ENCODE measurements around the gene RHOC. TPM values are rescaled to one million over a fixed set of nuclear protein-coding genes. Genes with fewer than 3 reads are reported as not detected.
A peak's percentile ranks its signal among the peaks of the same experiment; 100 is the strongest.

The RHOC gene
- total RNA-seq, 1 donor from 2014 or later = 11.5 TPM

DNA sequence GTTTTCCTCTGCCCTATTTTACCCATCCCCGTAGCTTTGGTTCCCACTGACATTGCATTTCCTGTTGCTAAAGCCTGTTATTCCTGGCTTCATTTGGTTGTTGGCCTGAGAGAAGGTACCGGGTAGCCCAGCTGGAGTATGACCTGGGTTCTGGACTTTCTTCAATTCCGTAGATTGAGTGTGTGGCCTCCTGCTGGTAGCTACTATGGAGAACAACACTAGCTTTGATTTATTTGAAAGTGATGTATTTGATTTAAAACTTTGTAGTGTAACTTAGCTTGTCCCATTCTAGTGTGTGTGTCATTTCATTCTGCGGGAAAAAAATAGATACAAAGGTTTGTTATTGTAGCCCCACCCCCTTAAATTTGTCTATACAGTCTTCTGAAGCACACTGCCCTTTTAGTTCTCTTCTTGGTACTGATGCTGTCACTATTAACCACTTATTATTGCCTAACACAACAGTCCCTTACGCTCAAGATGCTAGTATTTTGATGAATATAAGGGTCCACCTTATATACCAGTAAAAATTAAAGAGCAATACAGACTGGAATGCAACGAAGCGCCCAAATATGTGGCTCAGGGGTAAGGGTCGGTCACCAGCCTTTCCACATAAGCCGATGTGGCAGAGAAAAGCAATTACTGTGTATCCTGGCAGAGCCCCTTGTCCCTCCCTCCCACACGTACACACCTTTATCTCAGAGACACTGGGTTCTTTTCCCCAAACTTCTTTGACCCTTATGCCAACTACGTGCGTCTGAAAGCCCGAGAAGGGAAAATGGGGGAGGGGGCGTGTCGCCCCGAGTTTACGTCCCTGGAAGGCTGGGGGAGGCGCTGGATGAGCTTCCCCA is 33.1 kb downstream of the RHOC start:
- H3K36me3 Mint-ChIP-seq (ENCODE audit: low read depth) = peaks cover 39% of the 10 kb centered on the region
- DNase-seq (no peak), ATAC-seq (ENCODE audit: low read depth) (peak; percentile 3)
- H3K27me3 Mint-ChIP-seq = no peaks in the 10 kb centered on the region
- TF ChIP-seq, protein P1, sequence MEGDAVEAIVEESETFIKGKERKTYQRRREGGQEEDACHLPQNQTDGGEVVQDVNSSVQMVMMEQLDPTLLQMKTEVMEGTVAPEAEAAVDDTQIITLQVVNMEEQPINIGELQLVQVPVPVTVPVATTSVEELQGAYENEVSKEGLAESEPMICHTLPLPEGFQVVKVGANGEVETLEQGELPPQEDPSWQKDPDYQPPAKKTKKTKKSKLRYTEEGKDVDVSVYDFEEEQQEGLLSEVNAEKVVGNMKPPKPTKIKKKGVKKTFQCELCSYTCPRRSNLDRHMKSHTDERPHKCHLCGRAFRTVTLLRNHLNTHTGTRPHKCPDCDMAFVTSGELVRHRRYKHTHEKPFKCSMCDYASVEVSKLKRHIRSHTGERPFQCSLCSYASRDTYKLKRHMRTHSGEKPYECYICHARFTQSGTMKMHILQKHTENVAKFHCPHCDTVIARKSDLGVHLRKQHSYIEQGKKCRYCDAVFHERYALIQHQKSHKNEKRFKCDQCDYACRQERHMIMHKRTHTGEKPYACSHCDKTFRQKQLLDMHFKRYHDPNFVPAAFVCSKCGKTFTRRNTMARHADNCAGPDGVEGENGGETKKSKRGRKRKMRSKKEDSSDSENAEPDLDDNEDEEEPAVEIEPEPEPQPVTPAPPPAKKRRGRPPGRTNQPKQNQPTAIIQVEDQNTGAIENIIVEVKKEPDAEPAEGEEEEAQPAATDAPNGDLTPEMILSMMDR (IDR thresholded peaks at IDR 0.05) = no peak
- H3K27ac Mint-ChIP-seq = peak overlapping the region; percentile 88
- POLR2A ChIA-PET = interaction anchor here (0.6 to 4.7 kb wide), 15 partner anchors 9 to 283 kb away, joined by 3 to 39 read pairs (median 4); partner anchors contain the start of genes CAPZA1, PPM1J and ST7L
- peak overlapping the region; percentile 97 for H3K4me3 Mint-ChIP-seq
- CTCF ChIA-PET = interaction anchor here (1.1 to 3.8 kb wide), 11 partner anchors 10 to 399 kb away, joined by 3 to 29 read pairs (median 6); partner anchors contain the start of genes LRIG2, PPM1J and RHOC
- intact Hi-C loops (cut with micrococcal nuclease) = loop anchor here (1.0 to 10.0 kb wide), 5 partner anchors 26 to 169 kb away; partner anchors contain the start of genes RHOC and WNT2B
- H3K4me1 Mint-ChIP-seq = peaks cover 38% of the 10 kb centered on the region
- H3K9me3 Mint-ChIP-seq = no peaks in the 10 kb centered on the region

DNA sequence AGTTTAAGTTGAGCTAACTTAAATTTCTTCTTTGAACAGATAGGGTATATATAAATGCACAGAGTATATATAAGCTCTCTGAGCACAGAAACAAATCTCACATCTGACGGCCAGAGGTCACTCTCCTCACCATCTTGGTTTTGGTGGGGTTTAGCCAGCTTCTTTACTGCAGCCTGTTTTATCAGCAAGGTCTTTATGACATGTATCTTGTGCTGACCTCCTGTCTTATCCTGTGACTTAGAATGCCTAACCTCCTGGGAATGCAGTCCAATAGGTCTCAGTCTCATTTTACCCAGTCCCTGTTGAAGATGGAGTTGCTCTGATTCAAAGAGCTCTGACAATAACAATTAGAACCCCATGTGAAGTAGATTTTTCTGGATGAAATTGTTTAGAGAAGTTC is 34.1 kb downstream of the RHOC start:
- Mint-ChIP-seq H3K4me3 (no peak overlapping the region), H3K27ac (peak overlapping the region; percentile 51), H3K4me1 (peaks cover 46% of the 10 kb centered on the region), H3K9me3 (no peaks in the 10 kb centered on the region), H3K36me3 (ENCODE audit: low read depth) (peaks cover 47% of the 10 kb centered on the region), H3K27me3 (no peaks in the 10 kb centered on the region)
- intact Hi-C loops (cut with micrococcal nuclease) = loop anchor here (5.0 to 10.0 kb wide), 2 partner anchors 36 to 168 kb away; partner anchors contain the start of gene WNT2B
- no peak for ATAC-seq (ENCODE audit: low read depth)
- ChIA-PET POLR2A (interaction anchor here (3.6 to 4.7 kb wide), 2 partner anchors 43 to 54 kb away, joined by 13 to 39 read pairs; partner anchors contain the start of genes CAPZA1, PPM1J and ST7L), CTCF (interaction anchor here (0.7 to 3.8 kb wide), 9 partner anchors 9 to 282 kb away, joined by 3 to 29 read pairs (median 5); partner anchors contain the start of genes PPM1J and RHOC)
- TF ChIP-seq, protein P1 (IDR thresholded peaks at IDR 0.05) = no peak
- DNase-seq = no peak

DNA sequence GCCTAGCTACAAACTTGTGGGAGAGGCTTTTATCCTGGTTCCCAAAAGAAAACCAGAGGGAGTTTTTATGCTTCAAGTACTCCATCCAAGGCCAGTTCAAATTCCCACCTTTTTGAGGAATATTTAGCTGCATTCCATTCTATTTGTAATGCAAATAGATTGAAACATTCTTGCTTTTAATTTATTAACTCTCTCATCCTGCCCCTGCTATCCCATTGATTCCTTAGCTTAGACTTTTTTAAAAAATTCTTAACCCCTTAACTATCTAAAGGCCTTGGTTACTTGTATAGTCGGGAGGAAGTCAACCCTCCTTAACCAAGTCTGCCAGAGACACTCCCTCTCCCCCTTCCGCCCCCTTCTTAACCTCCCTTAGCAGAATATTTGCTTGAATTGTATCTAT is 34.9 kb downstream of the RHOC start:
- Mint-ChIP-seq H3K36me3 (ENCODE audit: low read depth) (peaks cover 54% of the 10 kb centered on the region), H3K9me3 (no peaks in the 10 kb centered on the region), H3K4me3 (no peak overlapping the region), H3K4me1 (peaks cover 46% of the 10 kb centered on the region), H3K27me3 (no peaks in the 10 kb centered on the region), H3K27ac (peak overlapping the region; percentile 35)
- intact Hi-C loops (cut with micrococcal nuclease) = loop anchor here (5.0 to 10.0 kb wide), 2 partner anchors 35 to 167 kb away; partner anchors contain the start of gene WNT2B
- DNase-seq = no peak
- ChIA-PET CTCF (interaction anchor here (1.0 to 3.8 kb wide), 5 partner anchors 8 to 281 kb away, joined by 3 to 29 read pairs (median 5); partner anchors contain the start of gene PPM1J), POLR2A (interaction anchor here (4.7 kb wide), 1 partner anchor 53 kb away, joined by 39 read pairs; the partner anchor contains the start of genes CAPZA1 and ST7L)
- TF ChIP-seq, protein P1 (IDR thresholded peaks at IDR 0.05) = no peak
- no peak for ATAC-seq (ENCODE audit: low read depth)

DNA sequence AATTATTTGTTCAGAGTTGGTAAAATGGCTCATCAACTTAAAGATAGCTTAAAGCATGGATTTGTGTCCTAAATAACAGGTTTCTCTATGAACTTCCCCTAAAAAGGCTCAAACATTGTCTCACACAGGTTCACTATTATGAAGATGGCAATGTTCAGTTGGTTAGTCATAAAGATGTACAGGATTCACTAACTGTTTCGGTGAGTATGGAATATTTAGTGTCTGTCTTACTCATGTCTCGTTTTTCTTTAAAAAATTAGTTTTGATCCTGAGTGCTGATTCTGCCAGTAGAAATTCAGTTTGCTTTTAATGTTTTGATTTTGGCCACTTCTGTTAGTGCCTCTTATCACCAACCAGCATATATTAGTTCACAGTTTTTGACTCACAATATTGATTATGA is 40.0 kb downstream of the RHOC start:
- H3K4me3 Mint-ChIP-seq = no peak overlapping the region
- intact Hi-C loops (cut with micrococcal nuclease) = no loop called here
- ATAC-seq (ENCODE audit: low read depth) = no peak
- H3K27ac Mint-ChIP-seq = no peak overlapping the region
- POLR2A ChIA-PET = no interaction called here
- peaks cover 11% of the 10 kb centered on the region for H3K4me1 Mint-ChIP-seq
- H3K9me3 Mint-ChIP-seq = no peaks in the 10 kb centered on the region
- DNase-seq = no peak
- peaks cover 84% of the 10 kb centered on the region for H3K36me3 Mint-ChIP-seq (ENCODE audit: low read depth)
- TF ChIP-seq, protein P1 (IDR thresholded peaks at IDR 0.05) = no peak
- CTCF ChIA-PET = no interaction called here
- no peaks in the 10 kb centered on the region for H3K27me3 Mint-ChIP-seq

GRCh38 chr1:112665857-112666256 is 41.1 kb downstream of the RHOC start:
- TF ChIP-seq, protein P1 (IDR thresholded peaks at IDR 0.05) = no peak
- Mint-ChIP-seq H3K27me3 (no peaks in the 10 kb centered on the region), H3K4me3 (no peak overlapping the region), H3K27ac (peak overlapping the region; percentile 14), H3K9me3 (no peaks in the 10 kb centered on the region), H3K36me3 (ENCODE audit: low read depth) (peaks cover 86% of the 10 kb centered on the region), H3K4me1 (peaks cover 11% of the 10 kb centered on the region)
- intact Hi-C loops (cut with micrococcal nuclease) = no loop called here
- DNase-seq (no peak), ATAC-seq (ENCODE audit: low read depth) (no peak)
- ChIA-PET POLR2A (interaction anchor here (0.5 kb wide), 1 partner anchor 81 kb away, joined by 3 read pairs; no protein-coding TSS in a partner anchor), CTCF (no interaction called here)
